Fibroblast of the aortic adventitia (primary cell): ENCODE results near the gene GATA3. TPM values are rescaled to one million over a fixed set of nuclear protein-coding genes. Genes with fewer than 3 reads are reported as not detected.

Experiments
- DNase-seq: peaks from one replicate; pipeline ENCODE4 v3.0.0-alpha.2; 2010; ENCODE audit warnings: low read depth
- H3K4me3 ChIP-seq: 2 replicates; pipeline ENCODE4 v1.5.1; 2011; ENCODE audit warnings: low read depth, mild to moderate bottlenecking, control low read depth, low read length, moderate library complexity
- CTCF ChIP-seq: IDR thresholded peaks from 2 replicates; pipeline ENCODE4 v1.5.1; 2011; ENCODE audit warnings: mild to moderate bottlenecking, low read length, control low read depth, inconsistent platforms; ENCODE audit not compliant: insufficient read depth
- total RNA-seq: library from RNA; depleted of rRNA; stranded (reverse); fragments of >200 nt; gene quantifications from 2 replicates; pipeline ENCODE4 v1.2.3, GENCODE V29; 2012; ENCODE audit warnings: low replicate concordance

The GATA3 gene
- total RNA-seq, 1 donor: not detected

GRCh38 chr10:8112230-8112905 is 57.9 kb downstream of the GATA3 start:
- no peak for TF ChIP-seq CTCF
- no peak overlapping the region for H3K4me3 ChIP-seq
- DNase-seq: no peak

- no peak for TF ChIP-seq CTCF
- H3K4me3 ChIP-seq: no peak overlapping the region
- no peak for DNase-seq
Observed at GRCh38 chr10:8112942-8113442, 58.5 kb downstream of the GATA3 start.

GRCh38 chr10:8113616-8114015 is 59.1 kb downstream of the GATA3 start:
- no peak overlapping the region for H3K4me3 ChIP-seq
- DNase-seq: no peak
- no peak for TF ChIP-seq CTCF

GRCh38 chr10:8114741-8115617 is 60.5 kb downstream of the GATA3 start:
- no peak for TF ChIP-seq CTCF
- H3K4me3 ChIP-seq: no peak overlapping the region
- no peak for DNase-seq

GRCh38 chr10:8115618-8115980 is 61.1 kb downstream of the GATA3 start:
- TF ChIP-seq CTCF: no peak
- H3K4me3 ChIP-seq: no peak overlapping the region
- DNase-seq: no peak

GRCh38 chr10:8116474-8116873 is 62.0 kb downstream of the GATA3 start:
- no peak for DNase-seq
- TF ChIP-seq CTCF: no peak
- H3K4me3 ChIP-seq: no peak overlapping the region
